Measurements from ENCODE around the gene VAV3. TPM values are rescaled to one million over a fixed set of nuclear protein-coding genes. Genes with fewer than 3 reads are reported as not detected.

The VAV3 gene
- total and polyA plus RNA-seq, 2 of the 13 experiments (the other 11 are each of a cell fraction or from before 2014, with no cell fraction given): 15.9 to 29.8 TPM

DNA sequence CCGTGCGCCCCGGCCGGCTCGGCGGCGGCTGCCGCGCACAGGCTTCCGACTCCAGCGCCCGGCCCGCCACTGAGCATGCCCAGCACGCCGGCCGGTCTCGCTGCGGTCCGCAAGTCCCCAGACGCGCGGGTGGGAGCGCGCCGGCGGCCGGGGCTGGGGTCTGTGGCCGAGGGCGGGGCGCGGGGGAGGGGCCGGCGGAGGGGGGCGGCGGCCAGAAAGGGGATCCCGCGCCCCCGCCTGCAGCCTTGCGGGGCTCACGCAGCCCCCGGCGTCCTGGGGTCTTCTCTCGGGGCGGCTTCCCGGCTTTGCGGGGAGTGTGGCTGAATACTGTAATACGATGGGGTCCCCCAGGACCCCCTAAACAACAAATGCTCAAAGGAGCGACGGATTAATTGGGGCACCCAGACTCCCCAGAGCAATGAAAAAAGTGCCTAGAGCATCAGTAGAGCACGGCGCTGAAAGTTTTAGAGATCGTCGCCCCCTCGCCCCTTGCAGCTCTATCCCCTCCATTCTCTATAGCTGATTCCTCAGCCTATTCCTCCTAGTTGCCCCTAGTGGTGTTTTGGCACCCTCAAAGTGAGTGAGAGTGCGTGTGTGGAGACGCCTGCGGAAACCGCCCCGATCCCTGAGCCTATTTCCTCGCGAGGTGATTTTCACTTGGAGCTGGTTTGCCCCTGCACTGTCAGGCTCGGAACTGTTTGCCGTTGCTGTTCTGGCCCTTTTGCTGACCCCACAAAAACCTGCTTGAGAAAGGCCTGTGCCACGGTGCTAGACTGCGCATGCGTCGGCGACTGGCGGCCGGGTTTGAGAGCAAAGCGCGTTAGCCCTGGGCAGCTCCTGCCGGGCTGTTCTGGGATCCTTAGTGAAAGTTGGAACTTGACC is at the start of gene VAV3 (continued):
- TF ChIP-seq SOX6 (IDR thresholded peaks at IDR 0.05) (no peak), SOX6 (CRISPR knock-in tag; IDR thresholded peaks at IDR 0.05) (0 out of 2 replicates have a peak, but pooled peaks have one; percentile 16), ZNF552 (CRISPR knock-in tag; IDR thresholded peaks at IDR 0.05; ENCODE audit: borderline replicate concordance) (no peak), ZZZ3 (CRISPR knock-in tag; IDR thresholded peaks at IDR 0.05; ENCODE audit: borderline replicate concordance) (no peak), ZNF121 (CRISPR knock-in tag; IDR thresholded peaks at IDR 0.05) (no peak), ZNF605 (CRISPR knock-in tag; IDR thresholded peaks at IDR 0.05) (no peak), DR1 (CRISPR knock-in tag; IDR thresholded peaks at IDR 0.05) (no peak), ZNF768 (CRISPR knock-in tag; IDR thresholded peaks at IDR 0.05) (no peak), ZNF205 (CRISPR knock-in tag; IDR thresholded peaks at IDR 0.05) (0 out of 2 replicates have a peak, but pooled peaks have one; percentile 63), ZNF496 (CRISPR knock-in tag; IDR thresholded peaks at IDR 0.05; ENCODE audit: insufficient replicate concordance) (no peak)
- TF ChIP-seq, protein P1, sequence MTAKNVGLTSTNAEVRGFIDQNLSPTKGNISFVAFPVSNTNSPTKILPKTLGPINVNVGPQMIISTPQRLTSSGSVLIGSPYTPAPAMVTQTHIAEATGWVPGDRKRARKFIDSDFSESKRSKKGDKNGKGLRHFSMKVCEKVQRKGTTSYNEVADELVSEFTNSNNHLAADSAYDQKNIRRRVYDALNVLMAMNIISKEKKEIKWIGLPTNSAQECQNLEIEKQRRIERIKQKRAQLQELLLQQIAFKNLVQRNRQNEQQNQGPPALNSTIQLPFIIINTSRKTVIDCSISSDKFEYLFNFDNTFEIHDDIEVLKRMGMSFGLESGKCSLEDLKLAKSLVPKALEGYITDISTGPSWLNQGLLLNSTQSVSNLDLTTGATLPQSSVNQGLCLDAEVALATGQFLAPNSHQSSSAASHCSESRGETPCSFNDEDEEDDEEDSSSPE (CRISPR knock-in tag; IDR thresholded peaks at IDR 0.05): peak; percentile 29; the same call in 1 of the 2 replicates

GRCh38 chr1:108012553-108012952 is 47.6 kb upstream of the VAV3 start:
- no peak for FAIRE-seq
- H3K79me2 ChIP-seq (ENCODE audit: insufficient read depth, low read length): no peaks in the 10 kb centered on the region
- no peaks in the 10 kb centered on the region for H3K27me3 ChIP-seq (ENCODE audit: control insufficient read depth in 1 of 2, insufficient read depth in 2 of 2, low read length in 2 of 2)
- H3K9ac ChIP-seq (ENCODE audit: insufficient read depth, low read depth, low read length): no peak overlapping the region
- H2AFZ ChIP-seq (ENCODE audit: low read length): no peak overlapping the region
- CTCF ChIA-PET (ENCODE audit: low intra/inter-chr PET ratio, low total read pairs): no interaction called here
- in situ Hi-C loops (cut with HindIII; ENCODE audit: extremely low pct_ligation_motif_present, low pct_unique_long_range_greater_than_20kb): no loop called here
- no peaks in the 10 kb centered on the region for H4K20me1 ChIP-seq (ENCODE audit: insufficient read depth, low read length)
- H3K4me2 ChIP-seq (ENCODE audit: low read depth, low read length): no peak overlapping the region
- H3K9me3 ChIP-seq (ENCODE audit: low read length): no peaks in the 10 kb centered on the region
- ATAC-seq: no peak
- no peaks in the 10 kb centered on the region for H3K4me1 ChIP-seq (ENCODE audit: insufficient read depth, low read length)
- intact Hi-C loops (cut with micrococcal nuclease; ENCODE audit: unreplicated experiment): no loop called here
- BruUV-seq (replicated peaks): no TSS peak
- H3K4me3 ChIP-seq (replicated peaks in 1 of 3; ENCODE audit: insufficient read depth in 1 of 3, low read depth in 2 of 3, low read length in 3 of 3): no peak overlapping the region
- no peak for DNase-seq (ENCODE audit: low spot score)
- no peaks in the 10 kb centered on the region for H3K36me3 ChIP-seq (replicated peaks in 1 of 2; ENCODE audit: control insufficient read depth in 1 of 2, insufficient read depth in 2 of 2, low read length in 2 of 2)
- POLR2A ChIA-PET: no interaction called here
- no peak overlapping the region for H3K27ac ChIP-seq (ENCODE audit: extremely low read length, insufficient read depth, low read length)
- TF ChIP-seq ZNF225 (CRISPR knock-in tag; IDR thresholded peaks at IDR 0.05) (no peak), ZNF788 (CRISPR knock-in tag; IDR thresholded peaks at IDR 0.05; ENCODE audit: borderline replicate concordance) (no peak), TOPORS (CRISPR knock-in tag; IDR thresholded peaks at IDR 0.05) (no peak), PHF21A (CRISPR knock-in tag; IDR thresholded peaks at IDR 0.05) (no peak), HOMEZ (CRISPR knock-in tag; IDR thresholded peaks at IDR 0.05; ENCODE audit: low read depth) (no peak), ZFP41 (CRISPR knock-in tag; IDR thresholded peaks at IDR 0.05; ENCODE audit: borderline replicate concordance) (no peak), FOXM1 (CRISPR knock-in tag; IDR thresholded peaks at IDR 0.05) (no peak), ZNF766 (CRISPR knock-in tag; IDR thresholded peaks at IDR 0.05; ENCODE audit: borderline replicate concordance) (no peak), ZFP36L2 (CRISPR knock-in tag; IDR thresholded peaks at IDR 0.05) (no peak), ZFAT (CRISPR knock-in tag; conservative IDR thresholded peaks at IDR 0.05) (no peak)
- TF ChIP-seq, protein P2, sequence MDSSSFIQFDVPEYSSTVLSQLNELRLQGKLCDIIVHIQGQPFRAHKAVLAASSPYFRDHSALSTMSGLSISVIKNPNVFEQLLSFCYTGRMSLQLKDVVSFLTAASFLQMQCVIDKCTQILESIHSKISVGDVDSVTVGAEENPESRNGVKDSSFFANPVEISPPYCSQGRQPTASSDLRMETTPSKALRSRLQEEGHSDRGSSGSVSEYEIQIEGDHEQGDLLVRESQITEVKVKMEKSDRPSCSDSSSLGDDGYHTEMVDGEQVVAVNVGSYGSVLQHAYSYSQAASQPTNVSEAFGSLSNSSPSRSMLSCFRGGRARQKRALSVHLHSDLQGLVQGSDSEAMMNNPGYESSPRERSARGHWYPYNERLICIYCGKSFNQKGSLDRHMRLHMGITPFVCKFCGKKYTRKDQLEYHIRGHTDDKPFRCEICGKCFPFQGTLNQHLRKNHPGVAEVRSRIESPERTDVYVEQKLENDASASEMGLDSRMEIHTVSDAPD (CRISPR knock-in tag; IDR thresholded peaks at IDR 0.05): no peak
